Ovary (tissue), 3 donors: Measurements from ENCODE around the gene DUOX1.

Experiments
- EP300 ChIP-seq: sonication (generic); formaldehyde crosslinking; IDR thresholded peaks from one replicate; pipeline ENCODE4 v1.6.1; 2017; ENCODE audit warnings: antibody characterized with exemption
- TF ChIP-seq, protein P1 (sequence below), 3 donors: fragments of 450-650 bp in 2 of 3; fragments of 200-600 bp in 1 of 3; IDR thresholded peaks; one replicate each; pipeline versions ENCODE4 v1.5.1 to v1.8.0; 2016 to 2022; ENCODE audit warnings: antibody characterized with exemption in 3 of 3, mild to moderate bottlenecking in 1 of 3
- donor health status: DM: no; HTN: no; CAD: no.

DNA sequence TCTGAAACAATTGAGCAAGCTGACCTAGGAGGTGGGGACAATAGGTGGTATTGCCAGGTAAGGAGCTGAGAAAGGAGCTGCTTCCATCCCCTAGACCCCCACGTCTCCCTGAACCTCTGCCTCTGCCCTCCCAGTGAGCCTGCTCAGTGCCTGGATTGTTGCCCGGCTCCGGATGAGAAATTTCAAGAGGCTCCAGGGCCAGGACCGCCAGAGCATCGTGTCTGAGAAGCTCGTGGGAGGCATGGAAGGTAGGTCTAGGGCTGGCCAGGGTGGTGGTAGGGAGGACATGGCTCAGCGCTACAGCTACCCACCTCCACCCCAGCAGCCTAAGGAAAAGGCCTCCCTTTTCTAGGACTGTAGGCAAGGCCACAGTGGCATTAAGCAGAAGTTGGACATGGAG lies 13.3 kb downstream of the DUOX1 start:
- TF ChIP-seq, protein P1, sequence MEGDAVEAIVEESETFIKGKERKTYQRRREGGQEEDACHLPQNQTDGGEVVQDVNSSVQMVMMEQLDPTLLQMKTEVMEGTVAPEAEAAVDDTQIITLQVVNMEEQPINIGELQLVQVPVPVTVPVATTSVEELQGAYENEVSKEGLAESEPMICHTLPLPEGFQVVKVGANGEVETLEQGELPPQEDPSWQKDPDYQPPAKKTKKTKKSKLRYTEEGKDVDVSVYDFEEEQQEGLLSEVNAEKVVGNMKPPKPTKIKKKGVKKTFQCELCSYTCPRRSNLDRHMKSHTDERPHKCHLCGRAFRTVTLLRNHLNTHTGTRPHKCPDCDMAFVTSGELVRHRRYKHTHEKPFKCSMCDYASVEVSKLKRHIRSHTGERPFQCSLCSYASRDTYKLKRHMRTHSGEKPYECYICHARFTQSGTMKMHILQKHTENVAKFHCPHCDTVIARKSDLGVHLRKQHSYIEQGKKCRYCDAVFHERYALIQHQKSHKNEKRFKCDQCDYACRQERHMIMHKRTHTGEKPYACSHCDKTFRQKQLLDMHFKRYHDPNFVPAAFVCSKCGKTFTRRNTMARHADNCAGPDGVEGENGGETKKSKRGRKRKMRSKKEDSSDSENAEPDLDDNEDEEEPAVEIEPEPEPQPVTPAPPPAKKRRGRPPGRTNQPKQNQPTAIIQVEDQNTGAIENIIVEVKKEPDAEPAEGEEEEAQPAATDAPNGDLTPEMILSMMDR (IDR thresholded peaks at IDR 0.05): no peak
- TF ChIP-seq EP300: no peak
